Thyroid gland (tissue), 4 donors: ENCODE measurements around the gene ZNF282.
"Not testable (repeated sequence)": the region's sequence is repeated elsewhere in the genome, so short reads cannot be mapped to it uniquely, and the experiment has no call there.

ENCODE experiments used
- POLR2A ChIP-seq, 2 donors: fragments of 450-650 bp; IDR thresholded peaks; one replicate each; pipeline ENCODE4 v1.6.1; 2017; ENCODE audit warnings: antibody characterized with exemption in 2 of 2, mild to moderate bottlenecking in 2 of 2, moderate library complexity in 1 of 2
- TF ChIP-seq, protein P1 (sequence below), 6 experiments: fragments of 200-600 bp in 3 of 6; fragments of 450-650 bp in 3 of 6; sonication (generic) in 3 of 6; IDR thresholded peaks; one replicate each; pipeline ENCODE4 v1.5.1; 2016 to 2019; ENCODE audit warnings: antibody characterized with exemption in 6 of 6, mild to moderate bottlenecking in 2 of 6, inconsistent platforms in 1 of 6, moderate library complexity in 1 of 6

DNA sequence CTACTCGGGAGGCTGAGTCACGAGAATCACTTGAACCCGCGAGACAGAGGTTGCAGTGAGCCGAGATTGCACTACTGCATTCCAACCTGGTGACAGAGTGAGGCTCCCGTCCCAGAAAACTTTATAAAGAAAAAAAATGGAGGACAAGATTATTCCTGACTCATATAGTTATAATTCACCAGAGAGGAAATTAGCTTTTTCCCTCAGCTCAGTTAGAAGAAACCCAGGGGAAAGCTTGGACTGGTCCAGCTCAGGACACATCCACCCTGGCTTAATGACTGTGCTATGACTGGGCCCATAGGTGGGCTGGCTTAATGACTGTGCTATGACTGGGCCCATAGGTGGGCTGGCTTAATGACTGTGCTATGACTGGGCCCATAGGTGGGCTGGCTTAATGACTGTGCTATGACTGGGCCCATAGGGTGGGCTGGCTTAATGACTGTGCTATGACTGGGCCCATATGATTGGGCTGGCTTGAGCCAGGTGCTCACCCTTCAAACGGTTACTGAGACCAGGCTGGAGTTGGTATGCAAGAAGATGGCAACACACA lies 38.4 kb downstream of the ZNF282 start:
- TF ChIP-seq, protein P1, sequence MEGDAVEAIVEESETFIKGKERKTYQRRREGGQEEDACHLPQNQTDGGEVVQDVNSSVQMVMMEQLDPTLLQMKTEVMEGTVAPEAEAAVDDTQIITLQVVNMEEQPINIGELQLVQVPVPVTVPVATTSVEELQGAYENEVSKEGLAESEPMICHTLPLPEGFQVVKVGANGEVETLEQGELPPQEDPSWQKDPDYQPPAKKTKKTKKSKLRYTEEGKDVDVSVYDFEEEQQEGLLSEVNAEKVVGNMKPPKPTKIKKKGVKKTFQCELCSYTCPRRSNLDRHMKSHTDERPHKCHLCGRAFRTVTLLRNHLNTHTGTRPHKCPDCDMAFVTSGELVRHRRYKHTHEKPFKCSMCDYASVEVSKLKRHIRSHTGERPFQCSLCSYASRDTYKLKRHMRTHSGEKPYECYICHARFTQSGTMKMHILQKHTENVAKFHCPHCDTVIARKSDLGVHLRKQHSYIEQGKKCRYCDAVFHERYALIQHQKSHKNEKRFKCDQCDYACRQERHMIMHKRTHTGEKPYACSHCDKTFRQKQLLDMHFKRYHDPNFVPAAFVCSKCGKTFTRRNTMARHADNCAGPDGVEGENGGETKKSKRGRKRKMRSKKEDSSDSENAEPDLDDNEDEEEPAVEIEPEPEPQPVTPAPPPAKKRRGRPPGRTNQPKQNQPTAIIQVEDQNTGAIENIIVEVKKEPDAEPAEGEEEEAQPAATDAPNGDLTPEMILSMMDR (IDR thresholded peaks at IDR 0.05): not testable (repeated sequence)
- TF ChIP-seq POLR2A (IDR thresholded peaks at IDR 0.05): not testable (repeated sequence)
